OCI-LY1 (cell line): ENCODE data around the gene ESRRA.

Source experiments
- H2AFZ ChIP-seq: fragments of 200-600 bp; sonication (generic), shearing (Covaris generic); 2 replicates; pipeline ENCODE4 v1.6.0; 2014; ENCODE audit warnings: antibody characterized with exemption, mild to moderate bottlenecking, low read length
- H3F3A ChIP-seq: fragments of 200-600 bp; sonication (generic), shearing (Covaris generic); 2 replicates; pipeline ENCODE4 v1.6.0; 2014; ENCODE audit warnings: mild to moderate bottlenecking, antibody characterized with exemption, low read length, moderate library complexity; ENCODE audit not compliant: insufficient read depth
- H3K27ac ChIP-seq: fragments of 200-600 bp; sonication (generic); 2 replicates; pipeline ENCODE4 v1.5.1; 2014; ENCODE audit warnings: low read length, mixed run types, mild to moderate bottlenecking, low read depth; ENCODE audit not compliant: poor library complexity, severe bottlenecking
- H3K27me3 ChIP-seq: fragments of 200-600 bp; sonication (generic); 2 replicates; pipeline ENCODE4 v1.6.0; 2014; ENCODE audit warnings: antibody characterized with exemption, mild to moderate bottlenecking, low read length, moderate library complexity; ENCODE audit not compliant: insufficient read depth
- H3K36me3 ChIP-seq: fragments of 200-600 bp; sonication (generic); 2 replicates; pipeline ENCODE4 v1.6.1; 2014; ENCODE audit warnings: mild to moderate bottlenecking, antibody characterized with exemption, low read length, moderate library complexity, mixed read lengths; ENCODE audit not compliant: insufficient read depth
- H3K4me1 ChIP-seq: fragments of 200-600 bp; sonication (generic); 2 replicates; pipeline ENCODE4 v1.5.1; 2014; ENCODE audit warnings: mild to moderate bottlenecking, low read length, moderate library complexity; ENCODE audit not compliant: insufficient read depth, severe bottlenecking
- H3K4me2 ChIP-seq: fragments of 200-600 bp; sonication (generic), shearing (Covaris generic); 2 replicates; pipeline ENCODE4 v1.6.1; 2014; ENCODE audit warnings: low read length
- H3K4me3 ChIP-seq: fragments of 200-600 bp; sonication (generic); 2 replicates; pipeline ENCODE4 v1.5.1; 2014; ENCODE audit warnings: low read length, low read depth, mild to moderate bottlenecking, mixed read lengths; ENCODE audit not compliant: poor library complexity, severe bottlenecking
- H3K79me2 ChIP-seq: fragments of 200-600 bp; shearing (Covaris generic); 2 replicates; pipeline ENCODE4 v1.6.1; 2016; ENCODE audit warnings: mixed run types, low read length, mixed read lengths; ENCODE audit not compliant: insufficient read depth
- H3K9ac ChIP-seq: fragments of 200-600 bp; sonication (generic), shearing (Covaris generic); 2 replicates; pipeline ENCODE4 v1.6.1; 2014; ENCODE audit warnings: mild to moderate bottlenecking, low read length, mixed read lengths
- H3K9me2 ChIP-seq: fragments of 200-600 bp; sonication (generic), shearing (Covaris generic); 2 replicates; pipeline ENCODE4 v1.6.1; 2014; ENCODE audit warnings: low read depth, mild to moderate bottlenecking, low read length, mixed read lengths
- H3K9me3 ChIP-seq: fragments of 200-600 bp; shearing (Covaris generic); 2 replicates; pipeline ENCODE4 v1.6.1; 2014; ENCODE audit warnings: low read length, mixed read lengths
- H4K20me1 ChIP-seq: fragments of 200-600 bp; sonication (generic), shearing (Covaris generic); 2 replicates; pipeline ENCODE4 v1.6.0; 2016; ENCODE audit warnings: mild to moderate bottlenecking, low read length; ENCODE audit not compliant: insufficient read depth
- CTCF ChIP-seq: fragments of 200-600 bp; sonication (generic), shearing (Covaris generic); IDR thresholded peaks from 2 replicates; pipeline ENCODE4 v1.5.1; 2017; ENCODE audit warnings: mild to moderate bottlenecking, antibody characterized with exemption, low read length, moderate library complexity, mixed read lengths
- EZH2 ChIP-seq: fragments of 200-600 bp; sonication (generic), shearing (Covaris generic); IDR thresholded peaks from 2 replicates; pipeline ENCODE4 v1.8.0; 2017; ENCODE audit warnings: borderline replicate concordance, mixed run types, mild to moderate bottlenecking, antibody characterized with exemption, low read length, moderate library complexity, mixed read lengths

Gene ESRRA

GRCh38 chr11:64296236-64296635 is 9.1 kb upstream of the ESRRA start:
- Histone ChIP-seq H4K20me1 (no peaks in the 10 kb centered on the region), H3K79me2 (no peaks in the 10 kb centered on the region), H3K4me3 (no peak overlapping the region), H3F3A (no peaks in the 10 kb centered on the region), H3K27me3 (peaks cover under 1% of the 10 kb centered on the region; the same call in 1 of the 2 replicates), H3K9ac (no peak overlapping the region), H3K9me3 (no peaks in the 10 kb centered on the region), H3K4me1 (peaks cover 7% of the 10 kb centered on the region), H2AFZ (no peak overlapping the region), H3K36me3 (no peaks in the 10 kb centered on the region), H3K27ac (no peak overlapping the region), H3K4me2 (no peak overlapping the region), H3K9me2 (no peaks in the 10 kb centered on the region)
- no peak for TF ChIP-seq EZH2

GRCh38 chr11:64296830-64297698 is 8.3 kb upstream of the ESRRA start:
- Histone ChIP-seq H3K4me2 (no peak overlapping the region), H4K20me1 (no peaks in the 10 kb centered on the region), H3K9ac (no peak overlapping the region), H3K4me3 (no peak overlapping the region), H3K79me2 (no peaks in the 10 kb centered on the region), H3K27ac (no peak overlapping the region), H3K27me3 (no peaks in the 10 kb centered on the region; the same call in 1 of the 2 replicates), H3F3A (no peaks in the 10 kb centered on the region), H3K4me1 (peaks cover 7% of the 10 kb centered on the region), H2AFZ (no peak overlapping the region), H3K36me3 (no peaks in the 10 kb centered on the region), H3K9me2 (no peaks in the 10 kb centered on the region), H3K9me3 (no peaks in the 10 kb centered on the region)
- TF ChIP-seq EZH2: no peak
- TF ChIP-seq CTCF: no peak

- Histone ChIP-seq H3K27me3 (no peaks in the 10 kb centered on the region; the same call in 1 of the 2 replicates), H3K79me2 (no peaks in the 10 kb centered on the region), H3K9me3 (no peaks in the 10 kb centered on the region), H3K4me3 (no peak overlapping the region), H3K9ac (no peak overlapping the region), H3K4me2 (no peak overlapping the region), H3F3A (no peaks in the 10 kb centered on the region), H3K4me1 (peaks cover 7% of the 10 kb centered on the region), H3K36me3 (no peaks in the 10 kb centered on the region), H2AFZ (no peak overlapping the region), H3K27ac (no peak overlapping the region), H4K20me1 (no peaks in the 10 kb centered on the region), H3K9me2 (no peaks in the 10 kb centered on the region)
- TF ChIP-seq EZH2 (no peak), CTCF (no peak)
Measured at GRCh38 chr11:64297699-64298358, 7.5 kb upstream of the ESRRA start.
